Activated naive CD8-positive, alpha-beta T cell treated with anti-CD3 and anti-CD28 coated beads, Interleukin-2, amount 50 U/mL, for 24 hours (primary cell): Measurements from ENCODE around the gene B4GALT6.

Experiments used
- ATAC-seq: fragments of 150-1000 bp; cut with Tn5 transposase; one replicate; pipeline ENCODE4 v1.10.0; 2021
- DNase-seq: peaks from one replicate; pipeline ENCODE4 v3.0.0; 2021
- H3K27ac Mint-ChIP-seq: one replicate; pipeline ENCODE4 v1.8.0; 2021; ENCODE audit warnings: mild to moderate bottlenecking, mixed read lengths
- H3K27me3 Mint-ChIP-seq: one replicate; pipeline ENCODE4 v1.8.0; 2021; ENCODE audit warnings: mixed read lengths
- H3K36me3 Mint-ChIP-seq: one replicate; pipeline ENCODE4 v1.8.0; 2021; ENCODE audit warnings: low read depth, mixed read lengths
- H3K4me1 Mint-ChIP-seq: one replicate; pipeline ENCODE4 v1.8.0; 2021; ENCODE audit warnings: mixed read lengths
- H3K4me3 Mint-ChIP-seq: one replicate; pipeline ENCODE4 v1.8.0; 2021; ENCODE audit warnings: mild to moderate bottlenecking, moderate library complexity, mixed read lengths
- H3K9me3 Mint-ChIP-seq: one replicate; pipeline ENCODE4 v1.8.0; 2021; ENCODE audit warnings: mixed read lengths

The B4GALT6 gene

DNA sequence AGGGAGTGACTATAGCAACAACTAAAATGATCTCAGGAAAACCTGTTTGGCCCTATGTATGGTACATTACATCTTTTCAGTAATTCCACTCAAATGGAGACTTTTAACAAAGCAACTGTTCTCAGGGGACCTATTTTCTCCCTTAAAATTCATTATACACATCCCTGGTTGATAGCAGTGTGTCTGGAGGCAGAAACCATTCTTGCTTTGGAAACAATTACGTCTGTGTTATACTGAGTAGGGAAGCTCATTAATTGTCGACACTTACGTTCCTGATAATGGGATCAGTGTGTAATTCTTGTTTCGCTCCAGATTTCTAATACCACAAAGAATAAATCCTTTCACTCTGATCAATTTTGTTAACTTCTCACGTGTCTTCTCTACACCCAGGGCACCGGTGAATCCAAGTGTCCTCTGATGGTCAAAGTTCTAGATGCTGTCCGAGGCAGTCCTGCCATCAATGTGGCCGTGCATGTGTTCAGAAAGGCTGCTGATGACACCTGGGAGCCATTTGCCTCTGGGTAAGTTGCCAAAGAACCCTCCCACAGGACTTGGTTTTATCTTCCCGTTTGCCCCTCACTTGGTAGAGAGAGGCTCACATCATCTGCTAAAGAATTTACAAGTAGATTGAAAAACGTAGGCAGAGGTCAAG is 91.7 kb downstream of the B4GALT6 start:
- ATAC-seq (no peak), DNase-seq (no peak)
- Mint-ChIP-seq H3K4me1 (no peaks in the 10 kb centered on the region), H3K4me3 (no peak overlapping the region), H3K27me3 (no peaks in the 10 kb centered on the region), H3K9me3 (no peaks in the 10 kb centered on the region), H3K36me3 (no peaks in the 10 kb centered on the region), H3K27ac (no peak overlapping the region)

DNA sequence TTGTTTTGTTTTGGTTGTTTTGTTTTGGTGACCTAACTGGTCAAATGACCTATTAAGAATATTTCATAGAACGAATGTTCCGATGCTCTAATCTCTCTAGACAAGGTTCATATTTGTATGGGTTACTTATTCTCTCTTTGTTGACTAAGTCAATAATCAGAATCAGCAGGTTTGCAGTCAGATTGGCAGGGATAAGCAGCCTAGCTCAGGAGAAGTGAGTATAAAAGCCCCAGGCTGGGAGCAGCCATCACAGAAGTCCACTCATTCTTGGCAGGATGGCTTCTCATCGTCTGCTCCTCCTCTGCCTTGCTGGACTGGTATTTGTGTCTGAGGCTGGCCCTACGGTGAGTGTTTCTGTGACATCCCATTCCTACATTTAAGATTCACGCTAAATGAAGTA is 92.8 kb downstream of the B4GALT6 start, which contains the start of gene TTR:
Gene TTR (plus strand): TSS at position 250 of the 400 bp plus-strand sequence. CDS start 26 bp downstream, at position 276.
- DNase-seq (no peak), ATAC-seq (no peak)
- Mint-ChIP-seq H3K27ac (no peak within 1 kb of the TSS), H3K27me3 (no peaks in the 10 kb centered on the region), H3K9me3 (no peaks in the 10 kb centered on the region), H3K4me3 (no peak within 1 kb of the TSS), H3K4me1 (no peaks in the 10 kb centered on the region), H3K36me3 (no peaks in the 10 kb centered on the region)

DNA sequence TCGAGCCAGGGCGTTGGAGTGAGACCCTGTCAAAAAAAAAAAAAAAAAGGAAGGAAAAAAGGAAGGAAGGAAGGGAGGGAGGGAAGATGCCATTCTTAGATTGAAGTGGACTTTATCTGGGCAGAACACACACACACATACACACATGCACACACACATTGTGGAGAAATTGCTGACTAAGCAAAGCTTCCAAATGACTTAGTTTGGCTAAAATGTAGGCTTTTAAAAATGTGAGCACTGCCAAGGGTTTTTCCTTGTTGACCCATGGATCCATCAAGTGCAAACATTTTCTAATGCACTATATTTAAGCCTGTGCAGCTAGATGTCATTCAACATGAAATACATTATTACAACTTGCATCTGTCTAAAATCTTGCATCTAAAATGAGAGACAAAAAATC is 93.3 kb downstream of the B4GALT6 start:
- ATAC-seq (no peak), DNase-seq (no peak)
- Mint-ChIP-seq H3K27me3 (no peaks in the 10 kb centered on the region), H3K4me1 (no peaks in the 10 kb centered on the region), H3K36me3 (no peaks in the 10 kb centered on the region), H3K27ac (no peak overlapping the region), H3K9me3 (no peaks in the 10 kb centered on the region), H3K4me3 (no peak overlapping the region)

DNA sequence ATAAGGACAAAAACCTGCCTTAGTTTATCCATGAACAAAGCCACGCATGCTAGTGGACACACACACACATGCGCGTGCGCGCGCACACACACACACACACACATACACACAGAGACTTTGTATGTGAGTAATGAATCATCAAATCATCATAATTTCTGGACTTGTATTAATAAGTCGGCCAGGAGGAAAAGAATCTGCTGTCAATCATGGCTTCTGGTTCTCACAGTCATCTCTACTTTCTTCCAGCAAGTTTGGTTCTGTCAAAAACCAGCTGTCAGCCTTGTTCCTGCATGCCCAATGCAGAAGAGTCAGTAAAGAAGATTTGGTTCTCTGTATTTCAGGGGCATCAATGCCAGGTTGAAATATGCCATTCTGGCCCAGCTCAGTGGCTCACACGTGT is 93.8 kb downstream of the B4GALT6 start:
- Mint-ChIP-seq H3K27ac (no peak overlapping the region), H3K36me3 (no peaks in the 10 kb centered on the region), H3K4me1 (no peaks in the 10 kb centered on the region), H3K9me3 (no peaks in the 10 kb centered on the region), H3K27me3 (no peaks in the 10 kb centered on the region), H3K4me3 (no peak overlapping the region)
- ATAC-seq (no peak), DNase-seq (no peak)

DNA sequence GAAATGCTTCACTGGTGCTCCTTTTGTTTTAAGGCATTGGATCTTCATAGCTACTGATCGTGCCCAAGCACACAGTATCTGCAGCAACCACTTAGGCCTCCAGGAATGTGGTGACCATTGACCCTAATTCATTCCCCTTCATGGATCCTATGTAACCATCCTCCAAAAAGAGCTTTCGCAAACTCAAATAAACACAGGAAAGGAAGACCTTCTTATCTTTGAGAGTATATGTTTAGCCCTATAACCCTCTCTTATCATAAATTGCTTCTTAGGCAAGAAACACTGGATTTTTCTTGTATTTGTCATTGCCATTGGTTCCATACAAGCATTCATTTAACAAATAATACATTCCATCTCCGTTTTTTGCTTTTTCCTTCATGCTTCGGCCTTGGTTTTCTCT is 96.9 kb downstream of the B4GALT6 start:
- ATAC-seq (no peak), DNase-seq (no peak)
- Mint-ChIP-seq H3K36me3 (no peaks in the 10 kb centered on the region), H3K4me1 (peaks cover 2% of the 10 kb centered on the region), H3K27ac (no peak overlapping the region), H3K9me3 (no peaks in the 10 kb centered on the region), H3K27me3 (no peaks in the 10 kb centered on the region), H3K4me3 (no peak overlapping the region)

DNA sequence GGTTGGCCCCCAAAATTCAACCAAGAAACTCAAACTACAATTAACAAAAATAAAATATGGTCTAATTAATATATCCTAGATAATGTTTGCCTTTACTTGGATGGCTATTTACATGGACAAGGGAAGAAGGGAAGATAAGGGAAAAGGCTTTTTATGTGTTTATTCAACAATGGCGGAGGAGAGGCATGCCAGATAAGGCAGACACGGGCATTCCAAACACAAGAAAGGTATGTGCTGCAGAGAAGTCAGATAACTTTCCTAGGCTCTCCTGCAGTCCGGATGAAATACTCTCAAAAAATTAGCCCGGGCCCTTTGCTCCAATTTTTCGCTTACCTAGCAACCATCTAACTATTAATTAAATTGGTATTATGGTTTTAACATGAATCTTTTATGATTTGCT is 97.8 kb downstream of the B4GALT6 start:
- ATAC-seq (no peak), DNase-seq (no peak)
- Mint-ChIP-seq H3K27me3 (no peaks in the 10 kb centered on the region), H3K27ac (no peak overlapping the region), H3K4me3 (no peak overlapping the region), H3K4me1 (peaks cover 2% of the 10 kb centered on the region), H3K36me3 (no peaks in the 10 kb centered on the region), H3K9me3 (no peaks in the 10 kb centered on the region)

DNA sequence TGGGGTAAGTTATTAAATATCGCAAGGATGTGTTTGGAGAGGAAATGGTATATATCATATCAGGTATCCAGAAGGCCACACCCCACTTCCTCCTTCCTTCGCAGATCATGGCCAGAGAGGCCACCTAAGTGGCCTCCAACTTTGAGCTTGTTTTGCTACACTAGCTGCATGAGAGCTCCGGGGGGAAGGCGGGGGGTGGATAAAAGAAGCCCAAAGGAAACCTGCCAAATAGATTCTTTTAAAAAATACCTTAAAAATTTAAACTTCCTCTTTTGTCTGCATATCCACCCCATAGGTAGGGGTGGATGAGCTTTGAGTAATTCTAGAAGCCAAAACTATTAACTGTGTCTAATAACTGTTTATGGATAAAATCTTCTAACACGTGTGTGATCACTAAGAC is 98.4 kb downstream of the B4GALT6 start:
- Mint-ChIP-seq H3K36me3 (no peaks in the 10 kb centered on the region), H3K27ac (no peak overlapping the region), H3K4me3 (no peak overlapping the region), H3K27me3 (no peaks in the 10 kb centered on the region), H3K4me1 (peaks cover 2% of the 10 kb centered on the region), H3K9me3 (no peaks in the 10 kb centered on the region)
- no peak for DNase-seq
- no peak for ATAC-seq

DNA sequence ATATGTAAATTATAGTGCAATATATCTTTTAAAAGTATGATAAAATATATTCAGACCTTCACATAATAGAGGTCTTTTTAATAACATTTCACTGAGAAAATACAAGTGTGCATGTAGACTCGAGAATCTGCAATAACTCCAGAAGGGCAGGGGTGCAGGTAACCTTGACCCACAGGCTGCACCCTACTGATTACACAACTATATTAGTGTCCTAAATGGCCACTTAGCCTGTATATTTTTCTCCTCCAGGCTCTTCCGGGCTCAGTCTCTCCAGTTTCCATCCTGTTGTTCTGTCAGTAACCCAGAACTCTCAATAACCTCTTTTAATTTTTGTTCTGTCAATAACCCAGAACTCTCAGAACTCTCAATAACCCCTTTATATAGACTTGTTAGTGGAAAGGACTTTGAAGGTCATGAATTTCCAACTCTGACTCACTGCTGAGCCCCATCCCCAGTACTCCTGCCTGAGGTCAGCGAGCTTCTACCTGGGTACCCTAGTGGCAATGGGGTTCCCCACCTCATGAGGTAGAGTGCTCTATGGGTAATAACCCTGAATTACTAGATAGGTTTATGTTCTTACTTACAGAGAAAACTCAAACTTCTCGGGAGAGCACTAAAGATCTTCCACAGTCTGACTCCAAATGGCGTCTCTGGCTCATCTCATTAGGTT is 101.1 kb downstream of the B4GALT6 start:
- H3K27ac Mint-ChIP-seq, result no peak overlapping the region
- no peaks in the 10 kb centered on the region for H3K36me3 Mint-ChIP-seq
- no peak overlapping the region for H3K4me3 Mint-ChIP-seq
- no peaks in the 10 kb centered on the region for H3K9me3 Mint-ChIP-seq
- peaks cover 2% of the 10 kb centered on the region for H3K4me1 Mint-ChIP-seq
- no peaks in the 10 kb centered on the region for H3K27me3 Mint-ChIP-seq
- ATAC-seq, result peak; percentile 40
- no peak for DNase-seq

DNA sequence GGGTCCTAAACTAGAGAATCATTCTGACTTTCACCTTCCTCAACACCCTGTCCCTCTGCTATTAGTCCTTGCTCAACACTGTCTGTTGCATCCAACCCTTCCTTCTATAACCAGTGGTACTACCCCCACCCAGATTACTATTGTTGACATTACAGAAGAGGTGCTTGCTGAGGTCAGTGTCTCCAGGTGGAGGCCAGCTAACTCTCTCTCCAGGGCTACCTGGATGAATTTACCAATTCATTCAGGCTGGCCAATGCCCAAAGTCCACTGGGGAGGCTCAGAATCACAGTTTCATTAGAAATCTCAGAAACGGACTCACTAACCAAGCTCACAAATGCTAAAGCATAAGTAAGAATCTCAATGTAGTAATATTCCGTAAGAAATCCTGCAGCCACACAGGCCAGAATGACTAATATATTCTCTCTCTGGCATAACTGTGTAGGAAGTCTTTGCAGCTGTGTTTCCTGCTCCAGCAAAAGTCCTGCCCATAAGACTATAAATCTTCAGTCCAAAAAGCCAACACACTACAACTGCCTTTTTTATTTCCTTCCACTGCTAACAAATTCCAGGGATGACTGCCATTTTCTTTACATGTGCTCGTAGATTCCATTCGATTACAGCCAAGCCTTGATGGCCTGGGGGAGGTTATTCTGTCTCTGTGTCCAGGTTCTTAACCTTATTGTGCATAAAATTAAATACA is 102.7 kb downstream of the B4GALT6 start:
- H3K9me3 Mint-ChIP-seq, result no peaks in the 10 kb centered on the region
- ATAC-seq, result no peak
- no peak overlapping the region for H3K4me3 Mint-ChIP-seq
- H3K36me3 Mint-ChIP-seq, result no peaks in the 10 kb centered on the region
- DNase-seq, result no peak
- peaks cover 2% of the 10 kb centered on the region for H3K4me1 Mint-ChIP-seq
- no peak overlapping the region for H3K27ac Mint-ChIP-seq
- H3K27me3 Mint-ChIP-seq, result no peaks in the 10 kb centered on the region

DNA sequence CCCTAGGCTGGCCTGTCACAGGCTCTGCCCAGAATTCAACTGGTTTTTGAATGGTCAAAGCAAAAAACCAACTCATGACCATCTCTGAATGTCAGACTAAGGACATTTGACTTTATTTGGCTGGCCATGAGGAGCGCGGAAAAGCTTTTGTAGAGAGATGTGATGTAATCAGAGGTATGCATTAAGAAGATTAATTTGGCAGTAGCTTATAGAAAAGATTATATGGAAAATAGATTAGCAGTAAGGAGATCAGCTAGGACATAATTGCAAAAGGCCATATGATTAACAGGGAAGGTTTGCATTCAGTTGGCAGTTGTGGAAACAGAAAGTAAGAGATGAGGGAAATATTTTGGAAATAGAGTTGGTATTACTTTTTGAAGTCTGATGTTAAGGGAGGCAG is 105.0 kb downstream of the B4GALT6 start:
- Mint-ChIP-seq H3K4me3 (no peak overlapping the region), H3K27me3 (no peaks in the 10 kb centered on the region), H3K9me3 (no peaks in the 10 kb centered on the region), H3K36me3 (no peaks in the 10 kb centered on the region), H3K27ac (no peak overlapping the region), H3K4me1 (peaks cover 2% of the 10 kb centered on the region)
- ATAC-seq, result no peak
- no peak for DNase-seq

DNA sequence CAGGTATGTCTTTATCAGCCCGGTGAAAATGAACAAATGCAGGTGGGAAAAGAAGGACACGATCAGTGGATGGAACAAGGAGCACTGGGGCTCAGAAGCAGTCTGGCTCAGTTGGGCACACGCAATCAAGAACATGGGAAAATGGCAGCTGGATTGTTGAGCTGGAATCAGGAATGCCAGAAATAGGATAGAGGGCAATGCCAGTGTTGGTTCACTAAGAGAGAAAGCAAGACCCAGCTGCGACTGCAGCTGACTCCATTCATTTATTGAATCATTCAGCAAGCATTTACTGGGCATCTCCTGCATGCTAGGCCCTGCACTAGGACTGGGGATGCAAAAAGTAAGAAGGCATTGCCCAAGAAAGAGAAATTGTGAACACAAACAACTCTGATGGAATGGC is 106.3 kb downstream of the B4GALT6 start:
- ATAC-seq (no peak), DNase-seq (no peak)
- Mint-ChIP-seq H3K36me3 (no peaks in the 10 kb centered on the region), H3K9me3 (no peaks in the 10 kb centered on the region), H3K4me1 (no peaks in the 10 kb centered on the region), H3K27me3 (no peaks in the 10 kb centered on the region), H3K4me3 (no peak overlapping the region), H3K27ac (no peak overlapping the region)

DNA sequence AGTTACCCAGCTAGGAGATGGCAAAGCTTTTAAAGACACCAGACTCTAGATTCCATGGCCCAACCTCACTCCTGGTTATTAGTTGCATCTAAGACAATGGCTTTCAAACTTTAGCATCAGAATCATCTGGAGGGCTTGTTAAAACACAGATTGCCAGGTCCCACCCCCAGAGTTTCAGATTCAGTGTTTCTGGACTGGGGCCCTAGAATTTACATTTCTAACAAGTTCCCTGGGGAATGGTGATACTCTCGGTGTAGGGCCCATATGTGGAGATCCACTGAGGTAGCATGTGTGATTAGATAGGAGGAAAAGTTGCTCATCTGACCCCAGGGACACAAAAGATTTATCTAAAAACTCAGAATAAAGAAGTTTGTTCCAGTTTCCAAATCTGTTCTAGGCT is 107.2 kb downstream of the B4GALT6 start:
- H3K4me3 Mint-ChIP-seq, result no peak overlapping the region
- H3K4me1 Mint-ChIP-seq, result no peaks in the 10 kb centered on the region
- no peaks in the 10 kb centered on the region for H3K36me3 Mint-ChIP-seq
- ATAC-seq (no peak), DNase-seq (no peak)
- H3K27ac Mint-ChIP-seq, result no peak overlapping the region
- H3K27me3 Mint-ChIP-seq, result no peaks in the 10 kb centered on the region
- H3K9me3 Mint-ChIP-seq, result no peaks in the 10 kb centered on the region

DNA sequence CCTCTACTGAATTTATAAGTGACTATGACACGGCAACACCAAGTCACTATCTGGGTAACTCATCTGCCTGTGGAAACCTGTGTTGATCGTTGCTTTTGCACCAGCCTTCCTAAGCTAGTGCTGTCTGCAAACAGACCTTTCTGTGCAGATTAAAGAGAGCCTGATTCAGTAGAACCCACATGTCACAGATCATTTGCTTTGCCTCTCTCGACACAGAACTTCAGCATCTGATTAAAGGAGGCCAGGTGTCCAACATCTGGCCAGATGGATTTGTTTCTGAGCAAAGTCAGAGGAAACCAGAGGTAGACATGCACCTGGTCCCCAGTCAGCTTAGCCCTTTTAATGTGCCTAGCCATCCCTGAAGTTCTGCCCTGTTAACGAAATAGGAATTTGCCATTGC is 107.7 kb downstream of the B4GALT6 start:
- no peaks in the 10 kb centered on the region for H3K9me3 Mint-ChIP-seq
- no peaks in the 10 kb centered on the region for H3K27me3 Mint-ChIP-seq
- ATAC-seq (no peak), DNase-seq (no peak)
- H3K4me3 Mint-ChIP-seq, result no peak overlapping the region
- H3K27ac Mint-ChIP-seq, result no peak overlapping the region
- no peaks in the 10 kb centered on the region for H3K36me3 Mint-ChIP-seq
- H3K4me1 Mint-ChIP-seq, result no peaks in the 10 kb centered on the region

DNA sequence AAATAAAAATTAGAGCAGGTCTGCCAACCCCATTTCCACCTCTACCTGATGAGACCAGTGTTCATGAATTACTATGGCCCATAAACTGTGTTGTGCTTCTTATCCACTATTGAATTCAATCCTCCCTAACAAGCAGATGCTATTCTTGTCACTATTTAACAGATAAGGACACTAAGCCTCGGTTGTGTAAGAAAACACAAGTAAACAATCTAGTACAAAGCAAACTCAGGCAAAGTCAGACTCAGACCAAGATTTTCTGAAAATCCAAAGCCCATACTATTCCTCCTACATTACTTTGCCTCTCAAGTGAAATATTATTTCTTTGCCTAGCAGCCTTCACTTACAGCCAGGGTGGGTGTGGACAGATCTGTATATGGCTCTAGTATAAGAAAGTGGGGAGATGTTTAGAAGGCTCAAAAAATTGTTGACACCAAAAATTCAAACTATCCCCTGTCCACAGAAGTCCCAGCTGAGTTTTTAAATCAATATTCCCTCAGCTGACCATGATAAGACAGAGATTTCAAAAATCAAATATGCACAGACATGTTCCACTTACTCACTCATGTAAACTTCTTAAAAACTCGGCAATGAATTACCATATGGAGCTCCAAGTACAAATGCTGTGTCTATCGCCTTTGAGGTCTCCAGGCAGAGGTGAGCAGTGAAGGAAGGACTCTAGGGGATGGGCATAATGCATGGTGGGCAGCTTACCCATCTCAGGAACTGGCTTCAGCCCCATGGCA is 108.7 kb downstream of the B4GALT6 start:
- H3K4me3 Mint-ChIP-seq, result no peak overlapping the region
- ATAC-seq (no peak), DNase-seq (no peak)
- no peaks in the 10 kb centered on the region for H3K27me3 Mint-ChIP-seq
- H3K27ac Mint-ChIP-seq, result no peak overlapping the region
- H3K36me3 Mint-ChIP-seq, result no peaks in the 10 kb centered on the region
- H3K9me3 Mint-ChIP-seq, result no peaks in the 10 kb centered on the region
- no peaks in the 10 kb centered on the region for H3K4me1 Mint-ChIP-seq

DNA sequence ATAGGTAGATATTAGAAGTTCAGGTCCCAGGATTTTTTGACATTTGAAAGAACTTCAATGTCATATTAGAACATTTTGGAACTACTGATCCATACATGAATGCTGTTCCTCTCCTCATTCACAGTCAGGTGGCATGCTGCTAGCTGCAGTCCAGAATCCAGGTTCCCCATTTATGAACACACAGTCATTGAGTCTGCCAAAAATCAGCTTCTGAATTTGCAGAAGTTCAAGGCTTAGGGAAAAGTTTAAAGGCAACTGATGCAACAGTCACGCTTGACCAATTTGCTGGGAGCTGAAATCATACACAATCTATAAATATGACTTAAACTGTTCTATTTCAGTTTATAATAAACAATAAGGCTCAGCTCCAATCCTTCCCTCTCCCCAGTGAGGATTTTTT is 110.0 kb downstream of the B4GALT6 start:
- H3K27ac Mint-ChIP-seq, result no peak overlapping the region
- no peaks in the 10 kb centered on the region for H3K36me3 Mint-ChIP-seq
- H3K9me3 Mint-ChIP-seq, result no peaks in the 10 kb centered on the region
- DNase-seq (no peak), ATAC-seq (no peak)
- H3K4me1 Mint-ChIP-seq, result no peaks in the 10 kb centered on the region
- no peaks in the 10 kb centered on the region for H3K27me3 Mint-ChIP-seq
- H3K4me3 Mint-ChIP-seq, result no peak overlapping the region
